ENCODE data around the gene DDX54. TPM values are rescaled to one million over a fixed set of nuclear protein-coding genes. Genes with fewer than 3 reads are reported as not detected.

DDX54 gene
- polyA plus RNA-seq, 2 donors = 34.3 to 49.1 TPM

GRCh38 chr12:113157218-113157859 is 27.9 kb downstream of the DDX54 start:
- H3K36me3 ChIP-seq (ENCODE audit: control insufficient read depth in 2 of 2, insufficient read depth in 2 of 2, low read length in 1 of 2) = peaks cover 26 to 43% of the 10 kb centered on the region in 2 donors
- 83 to 84% methylated on average over 12 of the region's 12 CpGs for WGBS, 2 donors

GRCh38 chr12:113155646-113156045 is 29.6 kb downstream of the DDX54 start:
- peaks cover 14 to 32% of the 10 kb centered on the region in 2 donors for H3K36me3 ChIP-seq (ENCODE audit: control insufficient read depth in 2 of 2, insufficient read depth in 2 of 2, low read length in 1 of 2)
- no peaks in the 10 kb centered on the region for H3K27me3 ChIP-seq (ENCODE audit: control insufficient read depth in 1 of 2, insufficient read depth in 2 of 2, low read length in 2 of 2)
- H3K4me1 ChIP-seq (ENCODE audit: control insufficient read depth in 2 of 2, insufficient read depth in 2 of 2, low read length in 1 of 2) = peaks cover 0 to 9% of the 10 kb centered on the region in 2 donors
- no peaks in the 10 kb centered on the region for H3K9me3 ChIP-seq (ENCODE audit: control insufficient read depth in 2 of 2, insufficient read depth in 1 of 2, low read depth in 1 of 2, low read length in 1 of 2)
- WGBS, 2 donors = 59 to 60% methylated on average over 7 of the region's 7 CpGs
- H3K27ac ChIP-seq (ENCODE audit: low read depth in 2 of 2, low read length in 1 of 2) = no peak overlapping the region
- no peak overlapping the region for H3K4me3 ChIP-seq (ENCODE audit: low read depth in 1 of 2, low read length in 2 of 2)

More at GRCh38 chr12:113157218-113157859, 27.9 kb downstream of the DDX54 start:
- Histone ChIP-seq H3K4me1 (ENCODE audit: control insufficient read depth in 2 of 2, insufficient read depth in 2 of 2, low read length in 1 of 2) (peaks cover 0 to 9% of the 10 kb centered on the region in 2 donors), H3K9me3 (ENCODE audit: control insufficient read depth in 2 of 2, insufficient read depth in 1 of 2, low read depth in 1 of 2, low read length in 1 of 2) (no peaks in the 10 kb centered on the region), H3K4me3 (ENCODE audit: low read depth in 1 of 2, low read length in 2 of 2) (no peak overlapping the region), H3K27ac (ENCODE audit: low read depth in 2 of 2, low read length in 1 of 2) (no peak overlapping the region), H3K27me3 (ENCODE audit: control insufficient read depth in 1 of 2, insufficient read depth in 2 of 2, low read length in 2 of 2) (no peaks in the 10 kb centered on the region)

- H3K27me3 ChIP-seq (ENCODE audit: control insufficient read depth in 1 of 2, insufficient read depth in 2 of 2, low read length in 2 of 2) = no peaks in the 10 kb centered on the region
- H3K4me1 ChIP-seq (ENCODE audit: control insufficient read depth in 2 of 2, insufficient read depth in 2 of 2, low read length in 1 of 2) = peaks cover 0 to 9% of the 10 kb centered on the region in 2 donors
- peaks cover 14 to 27% of the 10 kb centered on the region in 2 donors for H3K36me3 ChIP-seq (ENCODE audit: control insufficient read depth in 2 of 2, insufficient read depth in 2 of 2, low read length in 1 of 2)
- H3K27ac ChIP-seq (ENCODE audit: low read depth in 2 of 2, low read length in 1 of 2) = no peak overlapping the region
- no peaks in the 10 kb centered on the region for H3K9me3 ChIP-seq (ENCODE audit: control insufficient read depth in 2 of 2, insufficient read depth in 1 of 2, low read depth in 1 of 2, low read length in 1 of 2)
- 78% methylated on average over 12 of the region's 12 CpGs for WGBS, 2 donors
- H3K4me3 ChIP-seq (ENCODE audit: low read depth in 1 of 2, low read length in 2 of 2) = no peak overlapping the region
Observed at GRCh38 chr12:113155060-113155459, 30.2 kb downstream of the DDX54 start.

GRCh38 chr12:113154351-113154973 is 30.8 kb downstream of the DDX54 start:
- Histone ChIP-seq H3K27me3 (ENCODE audit: control insufficient read depth in 1 of 2, insufficient read depth in 2 of 2, low read length in 2 of 2) (no peaks in the 10 kb centered on the region), H3K4me1 (ENCODE audit: control insufficient read depth in 2 of 2, insufficient read depth in 2 of 2, low read length in 1 of 2) (peaks cover 5 to 13% of the 10 kb centered on the region in 2 donors), H3K4me3 (ENCODE audit: low read depth in 1 of 2, low read length in 2 of 2) (peak overlapping the region in 1 of 2 donors; percentile 5)

GRCh38 chr12:113152835-113153814 is 32.2 kb downstream of the DDX54 start:
- no peaks in the 10 kb centered on the region for H3K27me3 ChIP-seq (ENCODE audit: control insufficient read depth in 1 of 2, insufficient read depth in 2 of 2, low read length in 2 of 2)
- no peaks in the 10 kb centered on the region for H3K9me3 ChIP-seq (ENCODE audit: control insufficient read depth in 2 of 2, insufficient read depth in 1 of 2, low read depth in 1 of 2, low read length in 1 of 2)
- H3K4me3 ChIP-seq (ENCODE audit: low read depth in 1 of 2, low read length in 2 of 2) = peak overlapping the region; percentile 46 to 55
- peaks cover 5 to 15% of the 10 kb centered on the region in 2 donors for H3K4me1 ChIP-seq (ENCODE audit: control insufficient read depth in 2 of 2, insufficient read depth in 2 of 2, low read length in 1 of 2)
- peak overlapping the region; percentile 47 to 69 for H3K27ac ChIP-seq (ENCODE audit: low read depth in 2 of 2, low read length in 1 of 2)
- peaks cover 2 to 8% of the 10 kb centered on the region in 2 donors for H3K36me3 ChIP-seq (ENCODE audit: control insufficient read depth in 2 of 2, insufficient read depth in 2 of 2, low read length in 1 of 2)
- WGBS, 2 donors = 7% methylated on average over 69 to 70 of the region's 70 CpGs

More at GRCh38 chr12:113154351-113154973, 30.8 kb downstream of the DDX54 start:
- WGBS, 2 donors = 4 to 6% methylated on average over 46 to 51 of the region's 51 CpGs
- Histone ChIP-seq H3K9me3 (ENCODE audit: control insufficient read depth in 2 of 2, insufficient read depth in 1 of 2, low read depth in 1 of 2, low read length in 1 of 2) (no peaks in the 10 kb centered on the region), H3K36me3 (ENCODE audit: control insufficient read depth in 2 of 2, insufficient read depth in 2 of 2, low read length in 1 of 2) (peaks cover 10 to 21% of the 10 kb centered on the region in 2 donors), H3K27ac (ENCODE audit: low read depth in 2 of 2, low read length in 1 of 2) (no peak overlapping the region)

GRCh38 chr12:113152196-113152834 is 33.0 kb downstream of the DDX54 start:
- Histone ChIP-seq H3K4me3 (ENCODE audit: low read depth in 1 of 2, low read length in 2 of 2) (peak overlapping the region; percentile 46 to 55), H3K9me3 (ENCODE audit: control insufficient read depth in 2 of 2, insufficient read depth in 1 of 2, low read depth in 1 of 2, low read length in 1 of 2) (no peaks in the 10 kb centered on the region), H3K4me1 (ENCODE audit: control insufficient read depth in 2 of 2, insufficient read depth in 2 of 2, low read length in 1 of 2) (peaks cover 5 to 15% of the 10 kb centered on the region in 2 donors), H3K27ac (ENCODE audit: low read depth in 2 of 2, low read length in 1 of 2) (no peak overlapping the region), H3K36me3 (ENCODE audit: control insufficient read depth in 2 of 2, insufficient read depth in 2 of 2, low read length in 1 of 2) (peaks cover 0 to under 1% of the 10 kb centered on the region in 2 donors), H3K27me3 (ENCODE audit: control insufficient read depth in 1 of 2, insufficient read depth in 2 of 2, low read length in 2 of 2) (no peaks in the 10 kb centered on the region)
- WGBS, 2 donors = 21% methylated on average over 9 of the region's 9 CpGs

GRCh38 chr12:113151655-113152054 is 33.6 kb downstream of the DDX54 start:
- no peak overlapping the region for H3K4me3 ChIP-seq (ENCODE audit: low read depth in 1 of 2, low read length in 2 of 2)
- H3K36me3 ChIP-seq (ENCODE audit: control insufficient read depth in 2 of 2, insufficient read depth in 2 of 2, low read length in 1 of 2) = no peaks in the 10 kb centered on the region
- no peaks in the 10 kb centered on the region for H3K27me3 ChIP-seq (ENCODE audit: control insufficient read depth in 1 of 2, insufficient read depth in 2 of 2, low read length in 2 of 2)
- no peak overlapping the region for H3K27ac ChIP-seq (ENCODE audit: low read depth in 2 of 2, low read length in 1 of 2)
- peaks cover 5 to 15% of the 10 kb centered on the region in 2 donors for H3K4me1 ChIP-seq (ENCODE audit: control insufficient read depth in 2 of 2, insufficient read depth in 2 of 2, low read length in 1 of 2)
- no peaks in the 10 kb centered on the region for H3K9me3 ChIP-seq (ENCODE audit: control insufficient read depth in 2 of 2, insufficient read depth in 1 of 2, low read depth in 1 of 2, low read length in 1 of 2)
- 92% methylated on average over 3 of the region's 3 CpGs for WGBS, 2 donors

GRCh38 chr12:113149361-113150150 is 35.7 kb downstream of the DDX54 start, which contains the start of gene CFAP73:
Gene CFAP73 (plus strand): TSS chr12:113149724. CDS start chr12:113149858, 134 bp downstream.
- Histone ChIP-seq H3K27ac (ENCODE audit: low read depth in 2 of 2, low read length in 1 of 2) (peak within 1 kb of the TSS in 1 of 2 donors; percentile 54), H3K4me1 (ENCODE audit: control insufficient read depth in 2 of 2, insufficient read depth in 2 of 2, low read length in 1 of 2) (peaks cover 5 to 13% of the 10 kb centered on the region in 2 donors), H3K9me3 (ENCODE audit: control insufficient read depth in 2 of 2, insufficient read depth in 1 of 2, low read depth in 1 of 2, low read length in 1 of 2) (no peaks in the 10 kb centered on the region), H3K4me3 (ENCODE audit: low read depth in 1 of 2, low read length in 2 of 2) (peak within 1 kb of the TSS in 1 of 2 donors; percentile 23), H3K27me3 (ENCODE audit: control insufficient read depth in 1 of 2, insufficient read depth in 2 of 2, low read length in 2 of 2) (no peaks in the 10 kb centered on the region), H3K36me3 (ENCODE audit: control insufficient read depth in 2 of 2, insufficient read depth in 2 of 2, low read length in 1 of 2) (no peaks in the 10 kb centered on the region)
- 17 to 25% methylated on average over 20 to 22 of the region's 22 CpGs for WGBS, 2 donors
